ENCODE results near the gene GMFB. TPM values are rescaled to one million over a fixed set of nuclear protein-coding genes. Genes with fewer than 3 reads are reported as not detected.

The GMFB gene
- total RNA-seq, 2 experiments from 2014 or later: 45.7 to 82.2 TPM

DNA sequence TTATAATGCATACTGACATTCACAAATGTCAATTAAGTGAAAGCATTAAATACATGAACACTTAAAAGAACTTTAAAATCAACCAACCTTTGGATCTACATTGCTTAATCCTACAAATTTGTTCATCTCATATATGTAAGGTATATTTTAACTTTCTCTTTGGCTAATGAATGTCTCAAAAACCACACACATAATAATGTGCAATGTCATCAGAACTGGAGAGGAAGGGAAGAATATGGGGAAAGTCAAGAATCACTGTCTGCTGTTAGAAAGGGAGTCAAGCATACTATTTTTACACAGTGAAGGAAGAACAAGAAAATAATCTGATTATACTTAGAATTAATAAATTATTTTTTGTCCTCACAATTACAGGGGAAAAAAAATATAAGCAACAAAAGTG, 4.9 kb downstream of the GMFB start:
- Histone ChIP-seq H2AFZ (ENCODE audit: low read length) (no peak overlapping the region; the same call in 1 of the 2 replicates), H3K27ac (ENCODE audit: low read depth, low read length, poor library complexity, severe bottlenecking) (peak overlapping the region; percentile 93), H3K4me1 (ENCODE audit: insufficient read depth, low read length, poor library complexity, severe bottlenecking) (peaks cover 71% of the 10 kb centered on the region), H3K4me2 (ENCODE audit: low read length) (peak overlapping the region; percentile 87), H3K79me2 (ENCODE audit: insufficient read depth, low read depth, low read length) (peaks cover 87% of the 10 kb centered on the region), H3K9me2 (ENCODE audit: insufficient read depth, low read length) (no peaks in the 10 kb centered on the region), H3K36me3 (ENCODE audit: insufficient read depth, low read length) (peaks cover 47% of the 10 kb centered on the region), H3K4me3 (ENCODE audit: low read depth, low read length, poor library complexity, severe bottlenecking) (peak overlapping the region; percentile 87), H3K9me3 (ENCODE audit: low read length) (no peaks in the 10 kb centered on the region; the same call in 1 of the 2 replicates), H4K20me1 (ENCODE audit: insufficient read depth, low read length) (0 out of 2 replicates have a peak, but pooled peaks cover 4% of the 10 kb centered on the region)
- intact Hi-C loops (cut with micrococcal nuclease; ENCODE audit: unreplicated experiment): loop anchor here (1.0 kb wide), 1 partner anchor 43 kb away; the partner anchor contains the start of gene CNIH1
- POLR2A ChIA-PET: interaction anchor here (1.2 to 9.3 kb wide), 8 partner anchors 11 to 87 kb away, joined by 3 to 75 read pairs (median 10); partner anchors contain the start of genes CDKN3 and CGRRF1
- BruUV-seq (replicated peaks): no TSS peak
- TF ChIP-seq EZH2phosphoT487 (IDR thresholded peaks at IDR 0.05; ENCODE audit: borderline replicate concordance, low read depth, low read length): no peak
- TF ChIP-seq, protein P1, sequence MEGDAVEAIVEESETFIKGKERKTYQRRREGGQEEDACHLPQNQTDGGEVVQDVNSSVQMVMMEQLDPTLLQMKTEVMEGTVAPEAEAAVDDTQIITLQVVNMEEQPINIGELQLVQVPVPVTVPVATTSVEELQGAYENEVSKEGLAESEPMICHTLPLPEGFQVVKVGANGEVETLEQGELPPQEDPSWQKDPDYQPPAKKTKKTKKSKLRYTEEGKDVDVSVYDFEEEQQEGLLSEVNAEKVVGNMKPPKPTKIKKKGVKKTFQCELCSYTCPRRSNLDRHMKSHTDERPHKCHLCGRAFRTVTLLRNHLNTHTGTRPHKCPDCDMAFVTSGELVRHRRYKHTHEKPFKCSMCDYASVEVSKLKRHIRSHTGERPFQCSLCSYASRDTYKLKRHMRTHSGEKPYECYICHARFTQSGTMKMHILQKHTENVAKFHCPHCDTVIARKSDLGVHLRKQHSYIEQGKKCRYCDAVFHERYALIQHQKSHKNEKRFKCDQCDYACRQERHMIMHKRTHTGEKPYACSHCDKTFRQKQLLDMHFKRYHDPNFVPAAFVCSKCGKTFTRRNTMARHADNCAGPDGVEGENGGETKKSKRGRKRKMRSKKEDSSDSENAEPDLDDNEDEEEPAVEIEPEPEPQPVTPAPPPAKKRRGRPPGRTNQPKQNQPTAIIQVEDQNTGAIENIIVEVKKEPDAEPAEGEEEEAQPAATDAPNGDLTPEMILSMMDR (conservative IDR thresholded peaks at IDR 0.05; ENCODE audit: low read length): no peak
- CTCF ChIA-PET (ENCODE audit: unreplicated experiment): no interaction called here
- no peak for DNase-seq (ENCODE audit: low spot score)

DNA sequence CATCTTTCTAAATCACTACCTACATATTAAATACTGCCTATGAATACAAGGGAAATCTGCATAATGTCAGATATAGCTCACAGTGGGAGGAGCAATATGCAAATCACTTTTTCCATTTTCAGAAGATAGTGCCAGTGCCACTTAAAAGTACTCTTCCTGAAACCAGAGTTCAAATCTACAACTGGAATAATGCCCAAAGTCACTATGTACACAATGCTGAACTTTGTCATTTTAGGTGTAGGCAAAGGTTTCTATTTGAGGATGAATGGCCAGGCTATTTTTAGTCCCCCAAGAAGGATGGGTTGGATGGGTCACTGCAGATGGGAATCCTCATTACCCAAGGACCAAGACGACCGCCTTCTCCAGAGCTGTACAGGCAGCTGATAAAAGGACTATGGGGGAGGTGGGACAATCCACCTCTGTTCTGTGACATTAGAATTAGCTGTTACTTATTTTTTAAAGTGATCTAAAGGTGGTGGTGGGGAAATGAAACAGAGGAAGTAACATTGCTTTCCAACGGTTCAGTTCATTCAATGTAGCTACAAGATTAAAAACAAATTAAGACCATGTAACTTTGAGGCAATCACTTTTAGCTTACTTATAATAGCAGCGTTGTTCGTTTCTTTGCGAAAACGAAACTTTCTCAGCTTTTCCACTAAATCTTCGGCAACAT, 5.6 kb downstream of the GMFB start:
- H3K9me2 ChIP-seq (ENCODE audit: insufficient read depth, low read length): no peaks in the 10 kb centered on the region
- intact Hi-C loops (cut with micrococcal nuclease; ENCODE audit: unreplicated experiment): loop anchor here (1.0 kb wide), 1 partner anchor 42 kb away; the partner anchor contains the start of gene CNIH1
- ChIA-PET POLR2A (interaction anchor here (1.0 to 9.3 kb wide), 10 partner anchors 10 to 399 kb away, joined by 3 to 75 read pairs (median 8); partner anchors contain the start of genes CDKN3 and CGRRF1), CTCF (ENCODE audit: unreplicated experiment) (interaction anchor here (0.6 kb wide), 1 partner anchor 946 kb away, joined by 3 read pairs; no protein-coding TSS in a partner anchor)
- peaks cover 54% of the 10 kb centered on the region for H3K36me3 ChIP-seq (ENCODE audit: insufficient read depth, low read length)
- H3K9me3 ChIP-seq (ENCODE audit: low read length): no peaks in the 10 kb centered on the region; the same call in 1 of the 2 replicates
- H2AFZ ChIP-seq (ENCODE audit: low read length): no peak overlapping the region; the same call in 1 of the 2 replicates
- H3K27ac ChIP-seq (ENCODE audit: low read depth, low read length, poor library complexity, severe bottlenecking): peak overlapping the region; percentile 93
- H3K4me3 ChIP-seq (ENCODE audit: low read depth, low read length, poor library complexity, severe bottlenecking): peak overlapping the region; percentile 87
- peaks cover 81% of the 10 kb centered on the region for H3K79me2 ChIP-seq (ENCODE audit: insufficient read depth, low read depth, low read length)
- peaks cover 71% of the 10 kb centered on the region for H3K4me1 ChIP-seq (ENCODE audit: insufficient read depth, low read length, poor library complexity, severe bottlenecking)
- 0 out of 2 replicates have a peak, but pooled peaks cover 4% of the 10 kb centered on the region for H4K20me1 ChIP-seq (ENCODE audit: insufficient read depth, low read length)
- peak; percentile 71 for DNase-seq (ENCODE audit: low spot score)
- BruUV-seq (replicated peaks): no TSS peak
- TF ChIP-seq EZH2phosphoT487 (IDR thresholded peaks at IDR 0.05; ENCODE audit: borderline replicate concordance, low read depth, low read length): no peak
- TF ChIP-seq, protein P1 (conservative IDR thresholded peaks at IDR 0.05; ENCODE audit: low read length): no peak
- peak overlapping the region; percentile 87 for H3K4me2 ChIP-seq (ENCODE audit: low read length)

All from OCI-LY7 (cell line).